HG03460 (cell line): ENCODE data around the gene TADA3.
"Not testable (repeated sequence)": the region's sequence is repeated elsewhere in the genome, so short reads cannot be mapped to it uniquely, and the experiment has no call there.

ENCODE experiments used
- ATAC-seq: cut with Tn5 transposase; IDR thresholded peaks from one replicate; pipeline ENCODE4 v1.9.1; 2021; ENCODE audit not compliant: unreplicated experiment

Gene TADA3

DNA sequence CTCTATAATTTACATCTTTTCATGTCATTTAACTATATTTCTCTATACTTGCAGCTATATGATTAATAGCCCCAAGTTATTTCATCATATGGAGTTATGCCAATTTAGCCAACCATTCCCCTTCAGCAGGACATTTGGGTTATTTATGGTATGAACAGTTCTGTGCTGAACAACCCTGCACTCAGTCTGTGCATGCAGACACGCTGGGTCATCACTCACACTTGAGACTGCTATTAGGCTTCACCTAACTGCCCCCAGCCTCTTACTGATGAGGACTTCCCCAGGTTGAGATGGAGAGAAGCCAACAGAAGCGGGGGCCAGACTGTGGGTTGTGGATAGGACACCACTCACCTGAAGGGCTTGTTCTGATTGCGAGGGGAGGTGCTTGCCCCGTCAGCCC lies 7.3 kb downstream of the TADA3 start:
- no peak for ATAC-seq

DNA sequence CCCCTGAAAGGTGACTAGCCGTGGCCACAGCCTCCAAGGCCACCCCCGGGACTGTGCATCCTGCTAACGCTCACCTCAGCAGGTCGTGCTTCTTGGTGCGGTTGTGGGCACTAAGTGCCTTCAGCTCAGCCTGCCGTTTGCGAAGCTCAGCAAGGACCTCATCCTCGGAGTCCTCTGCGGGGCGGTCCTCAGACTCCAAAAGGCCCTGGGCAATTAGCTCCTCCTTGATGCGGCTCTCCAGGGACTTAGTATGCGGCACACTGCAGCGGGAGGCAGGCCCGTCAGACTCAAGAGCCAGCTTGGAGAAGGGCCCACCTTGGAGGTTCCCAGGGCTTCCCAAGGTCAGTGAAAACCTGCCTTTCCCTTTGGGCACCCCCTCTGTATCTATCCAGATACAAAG lies 8.3 kb downstream of the TADA3 start:
- no peak for ATAC-seq

DNA sequence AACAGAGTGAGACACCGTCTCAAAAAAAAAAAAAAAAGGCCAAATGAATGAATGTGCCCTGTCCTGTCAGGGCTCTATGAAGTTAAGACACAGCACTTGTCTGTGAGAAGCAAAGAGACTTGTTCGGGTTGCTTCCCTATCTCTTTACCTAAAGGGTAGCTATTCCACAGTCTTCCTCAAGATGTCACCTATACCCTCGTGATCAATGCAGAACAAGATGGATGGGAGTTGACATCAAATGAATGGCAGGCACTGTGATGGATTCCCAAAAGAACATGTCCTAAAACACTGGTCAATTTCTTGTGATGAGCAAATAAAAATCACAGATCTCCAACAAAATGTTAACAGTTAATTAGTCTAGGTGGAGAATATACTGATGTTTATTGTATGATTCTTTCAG lies 9.5 kb downstream of the TADA3 start:
- no peak for ATAC-seq

DNA sequence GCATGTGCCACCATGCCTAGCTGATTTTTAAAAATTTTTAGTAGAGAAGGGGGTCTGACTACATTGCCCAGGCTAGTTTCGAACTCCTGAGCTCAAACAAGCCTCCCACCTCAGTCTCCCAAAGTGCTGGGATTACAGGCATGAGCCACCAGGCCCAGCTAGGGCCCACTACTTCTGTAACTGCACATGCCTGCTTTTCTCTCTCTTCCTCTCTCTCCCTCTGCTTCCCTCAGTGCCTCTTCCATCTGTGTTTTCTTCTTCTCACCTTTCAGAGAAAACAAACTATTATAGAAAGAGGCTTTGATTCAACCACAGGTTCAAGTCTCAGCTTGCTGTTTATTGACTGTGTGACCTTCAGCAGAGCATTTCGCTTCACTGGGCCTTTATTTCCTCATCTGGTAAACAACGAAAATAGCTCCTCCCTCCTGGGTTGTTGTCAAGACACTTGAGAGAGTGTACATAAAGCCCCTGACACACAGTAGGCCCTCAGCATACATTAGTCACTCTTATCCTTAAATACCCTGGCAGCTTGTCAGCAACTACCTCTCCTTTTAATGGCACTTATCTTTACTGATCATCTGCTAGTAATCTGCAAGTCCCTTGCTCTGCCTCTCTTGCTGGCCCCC lies 10.2 kb downstream of the TADA3 start:
- no peak for ATAC-seq

DNA sequence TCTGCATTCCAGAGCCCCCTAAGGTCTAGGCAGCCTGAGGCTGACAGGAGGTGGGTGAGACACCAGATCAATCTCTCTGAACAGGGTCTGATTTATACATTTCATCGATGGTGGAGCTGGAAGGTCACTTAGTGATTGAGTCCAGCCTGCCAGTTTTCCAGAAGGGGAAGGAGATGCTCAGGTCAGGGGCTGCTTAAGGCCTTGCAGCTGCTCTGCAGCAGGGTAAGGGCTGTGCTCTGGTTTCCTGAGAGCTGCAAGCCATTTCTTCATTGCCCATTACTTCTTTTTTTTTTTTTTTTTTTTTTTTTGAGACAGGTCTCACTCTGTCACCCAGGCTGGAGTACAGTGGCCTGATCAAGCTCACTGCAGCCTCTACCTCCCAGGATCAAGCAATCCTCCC lies 10.7 kb downstream of the TADA3 start:
- ATAC-seq, result no peak

DNA sequence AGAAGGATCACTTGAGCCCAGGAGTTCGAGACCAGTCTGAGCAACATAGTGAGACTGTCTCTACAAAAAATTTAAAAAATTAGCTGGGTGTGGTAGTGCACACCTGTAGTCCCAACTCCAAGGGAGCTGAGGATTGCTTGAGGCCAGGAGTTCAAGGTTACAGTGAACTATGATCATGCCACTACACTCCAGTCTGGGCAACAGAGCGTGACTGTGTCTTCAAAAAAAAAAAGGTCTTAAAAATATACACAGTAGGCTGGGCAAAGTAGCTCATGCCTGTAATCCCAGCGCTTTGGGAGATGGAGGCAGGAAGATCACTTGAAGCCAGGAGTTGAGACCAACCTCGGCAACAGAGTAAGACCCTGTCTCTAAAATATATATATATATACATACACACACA lies 11.4 kb downstream of the TADA3 start:
- ATAC-seq, result no peak

DNA sequence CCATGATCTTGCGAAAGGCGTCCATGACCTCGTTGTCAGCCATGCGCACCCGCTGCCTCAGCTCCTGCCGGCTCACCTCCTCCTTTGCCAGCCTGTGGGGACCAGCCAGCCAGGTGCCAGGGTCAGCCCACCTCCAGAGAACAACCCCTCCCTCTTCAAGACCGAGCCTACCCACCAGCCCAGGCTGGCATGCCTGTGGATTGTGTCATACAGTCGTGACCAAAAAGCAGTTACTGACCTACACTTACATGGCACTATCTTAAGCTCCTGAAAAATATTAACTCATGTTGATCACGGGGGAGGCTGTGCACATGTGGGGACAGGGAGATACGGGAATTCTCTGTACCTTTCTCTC lies 11.8 kb downstream of the TADA3 start:
- no peak for ATAC-seq

DNA sequence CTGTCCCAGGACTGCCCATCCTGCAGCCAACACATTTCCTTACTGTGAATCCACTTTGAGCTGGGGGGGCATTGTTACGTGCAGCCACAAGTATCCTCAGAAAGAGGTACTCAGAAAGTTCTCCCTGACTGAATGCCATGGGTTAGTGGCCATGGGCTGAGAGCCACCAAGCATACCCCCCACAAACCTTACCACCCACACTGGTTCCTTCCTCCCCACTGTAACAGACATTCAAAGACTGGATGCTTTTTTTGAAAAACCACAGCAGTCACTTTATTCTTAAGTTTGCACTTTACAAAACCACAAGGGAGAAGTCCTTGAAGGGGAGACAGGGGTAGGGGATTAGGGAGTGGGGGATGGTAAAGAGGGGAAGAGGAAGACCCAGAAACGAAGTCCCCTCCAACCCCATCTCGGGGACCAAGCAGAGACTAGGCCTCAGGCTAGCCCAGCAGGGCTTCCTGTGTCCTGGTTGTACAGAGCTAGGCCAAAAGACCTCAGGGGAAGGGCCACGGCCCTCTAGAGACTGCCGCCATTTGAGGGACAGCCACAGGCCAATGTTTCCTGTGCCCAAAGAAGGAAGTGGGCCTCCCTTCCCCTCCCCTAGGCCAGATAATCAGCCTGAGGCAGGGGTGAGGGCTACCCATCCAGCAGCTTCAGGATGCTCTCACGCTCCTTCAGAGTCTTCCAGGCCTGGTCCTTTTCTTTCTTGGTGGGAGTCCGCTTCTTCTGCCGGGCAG lies 12.4 kb downstream of the TADA3 start:
- ATAC-seq, result peak; percentile 72

DNA sequence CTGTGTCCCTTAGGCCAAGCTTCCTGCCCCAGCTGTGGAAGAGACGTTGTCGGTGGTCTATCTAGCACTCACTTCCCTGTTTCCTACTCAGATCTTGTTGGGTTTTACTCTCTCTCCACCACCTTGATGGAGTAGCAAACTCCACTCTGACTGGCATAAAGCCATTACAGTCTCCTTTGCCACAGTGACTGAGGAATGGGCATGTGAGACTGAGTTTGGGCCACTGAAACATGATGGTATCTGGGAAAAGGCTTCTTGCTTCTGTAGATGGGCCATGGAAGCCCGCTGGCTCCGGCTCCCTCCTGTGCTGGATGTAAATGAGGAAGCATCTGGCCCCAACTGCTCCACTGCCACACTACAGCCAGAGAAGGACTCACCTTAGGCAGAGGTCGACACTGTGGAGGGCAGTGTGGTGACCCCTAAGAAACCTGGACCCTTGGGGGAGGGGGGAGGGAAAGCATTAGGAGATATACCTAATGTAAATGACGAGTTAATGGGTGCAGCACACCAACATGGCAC lies 13.1 kb downstream of the TADA3 start:
- ATAC-seq, result no peak

DNA sequence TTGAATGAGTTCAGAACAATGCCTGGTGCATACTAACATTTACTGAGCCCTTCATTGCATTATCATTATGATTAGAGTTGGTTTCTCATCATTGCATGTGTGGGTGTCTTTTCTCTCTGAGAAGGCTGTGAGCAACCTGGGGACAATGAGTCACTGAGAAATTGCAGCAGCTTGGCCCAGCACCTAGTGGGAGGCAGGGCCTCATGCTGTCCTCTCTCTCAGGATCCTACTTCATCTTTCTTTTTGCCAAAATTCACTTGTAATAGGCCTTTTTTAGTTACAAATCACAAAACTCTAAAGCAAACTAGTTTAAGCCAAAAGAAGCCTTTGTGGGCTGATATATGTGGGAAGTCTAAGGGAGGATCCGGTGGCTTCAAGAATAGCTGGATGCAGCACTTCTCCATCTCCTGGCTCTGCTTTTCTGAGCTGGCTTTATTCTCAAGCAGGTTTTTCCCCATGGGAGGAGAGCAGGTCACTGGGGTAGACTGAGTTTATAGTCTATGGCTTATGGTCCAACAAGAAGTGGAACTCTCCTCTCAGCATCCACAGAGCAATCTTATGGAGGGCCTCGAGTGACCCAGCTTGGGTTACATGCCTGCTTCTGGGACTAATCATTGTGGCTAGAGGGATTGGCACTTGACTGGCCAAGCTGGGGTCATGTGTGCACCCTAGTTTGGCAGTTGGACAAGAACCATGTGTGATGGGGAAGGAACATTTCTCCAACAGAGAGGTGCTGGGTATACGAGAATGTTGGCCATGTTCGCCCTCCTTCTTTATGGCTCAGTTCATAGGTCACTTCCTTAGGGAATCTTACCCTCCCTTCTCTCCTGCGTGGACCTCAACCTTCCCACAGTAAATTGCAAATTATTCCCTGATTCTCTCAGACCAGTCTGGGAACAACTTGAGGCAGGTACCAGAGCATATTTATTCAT lies 13.9 kb downstream of the TADA3 start:
- ATAC-seq, result no peak

DNA sequence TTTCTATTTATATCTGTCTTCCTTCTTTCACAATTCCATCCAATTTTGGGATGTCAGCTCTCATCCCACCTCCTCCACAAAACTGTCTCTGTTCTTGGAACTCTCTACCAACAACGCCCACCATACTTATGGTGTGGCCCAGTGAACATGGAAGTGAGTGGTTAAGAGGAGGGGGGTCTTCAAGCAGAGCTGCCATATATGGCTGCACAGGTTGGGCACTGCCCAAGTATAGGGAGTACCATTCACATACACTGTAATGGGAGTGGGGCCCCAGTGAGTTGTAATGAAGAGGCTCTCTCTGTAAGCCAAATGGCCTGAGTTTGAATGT lies 14.6 kb downstream of the TADA3 start:
- no peak for ATAC-seq

DNA sequence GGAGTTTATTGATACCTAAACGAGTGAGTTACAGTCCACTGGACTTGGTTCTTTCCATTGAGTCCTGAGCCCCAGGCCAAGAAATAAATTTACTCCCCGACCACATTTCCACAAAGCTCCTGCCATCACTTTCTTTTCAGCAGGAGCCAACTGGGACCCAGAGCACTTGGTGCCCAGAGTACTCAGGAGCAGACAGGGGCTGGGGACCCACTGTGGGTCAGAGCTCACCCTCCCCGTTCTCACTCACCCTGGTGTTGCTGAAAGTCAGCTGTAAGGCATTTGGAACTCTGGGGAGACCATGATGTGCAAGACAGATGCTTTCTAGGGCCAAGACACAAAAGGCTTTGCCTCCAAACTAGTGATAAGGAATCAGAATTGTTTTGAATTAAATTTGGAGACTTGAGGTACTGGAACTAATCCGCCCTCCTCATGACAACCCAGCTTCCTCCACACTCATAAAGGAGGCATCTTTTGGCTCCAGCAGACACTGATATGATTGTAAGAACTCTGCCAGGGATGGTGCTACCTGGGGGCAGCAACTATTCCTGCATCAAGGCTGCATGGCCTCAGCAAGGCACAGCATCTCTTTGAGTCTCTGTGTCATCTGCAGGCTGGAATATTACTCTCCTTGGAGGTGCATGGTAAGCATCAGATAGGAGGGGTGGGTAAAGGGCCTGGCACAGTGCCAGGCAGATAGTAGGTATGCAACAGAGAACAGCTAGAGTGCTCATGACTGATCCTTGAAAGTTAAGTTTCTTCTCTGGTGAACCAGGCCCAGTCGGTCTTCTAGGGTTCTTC lies 15.2 kb downstream of the TADA3 start:
- no peak for ATAC-seq

DNA sequence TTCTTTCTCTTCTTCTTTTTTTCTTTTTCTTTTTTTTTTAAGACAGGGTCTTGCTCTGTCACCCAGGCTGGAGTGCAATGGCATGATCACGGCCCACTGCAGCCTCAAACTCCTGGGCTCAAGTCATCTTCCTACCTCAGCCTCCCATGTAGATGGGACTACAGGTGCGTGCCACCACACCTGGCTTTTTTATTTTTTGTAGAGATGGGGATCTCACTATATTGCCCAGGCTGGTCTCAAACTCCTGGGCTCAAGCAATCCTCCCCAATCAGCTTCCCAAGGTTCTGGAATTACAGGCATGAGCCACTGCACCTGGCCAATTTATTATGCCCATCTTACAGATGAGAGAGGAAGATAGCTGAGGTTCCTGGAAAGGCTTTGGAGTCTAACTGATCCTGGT lies 21.3 kb downstream of the TADA3 start:
- ATAC-seq, result not testable (repeated sequence)

DNA sequence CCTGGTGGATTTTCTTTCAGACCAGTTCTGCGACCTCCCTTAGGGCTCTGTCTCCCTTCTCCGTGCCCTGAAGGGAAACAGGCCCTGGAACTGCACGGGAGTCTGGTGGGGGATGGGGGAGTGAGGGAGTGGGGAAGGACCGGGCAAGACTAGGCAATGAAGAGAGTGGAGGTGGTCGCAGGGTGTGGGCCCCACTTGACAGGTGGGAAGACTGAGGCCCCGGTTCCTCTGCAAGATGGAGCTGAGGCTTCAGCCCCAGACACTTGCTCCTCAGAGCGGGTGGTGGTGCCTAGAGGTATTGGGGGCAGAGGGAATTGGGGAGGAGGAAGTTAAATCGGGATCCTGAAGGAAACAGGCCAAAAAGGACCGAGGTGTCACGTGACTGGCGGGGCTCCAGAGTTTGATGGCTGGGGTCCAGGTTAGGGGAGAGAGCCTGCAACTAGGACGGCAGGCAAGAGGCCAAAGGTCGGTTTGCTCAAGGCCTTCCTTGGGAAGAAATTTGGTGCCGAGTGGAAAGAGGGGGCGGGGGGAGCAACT lies 21.9 kb downstream of the TADA3 start:
- no peak for ATAC-seq

DNA sequence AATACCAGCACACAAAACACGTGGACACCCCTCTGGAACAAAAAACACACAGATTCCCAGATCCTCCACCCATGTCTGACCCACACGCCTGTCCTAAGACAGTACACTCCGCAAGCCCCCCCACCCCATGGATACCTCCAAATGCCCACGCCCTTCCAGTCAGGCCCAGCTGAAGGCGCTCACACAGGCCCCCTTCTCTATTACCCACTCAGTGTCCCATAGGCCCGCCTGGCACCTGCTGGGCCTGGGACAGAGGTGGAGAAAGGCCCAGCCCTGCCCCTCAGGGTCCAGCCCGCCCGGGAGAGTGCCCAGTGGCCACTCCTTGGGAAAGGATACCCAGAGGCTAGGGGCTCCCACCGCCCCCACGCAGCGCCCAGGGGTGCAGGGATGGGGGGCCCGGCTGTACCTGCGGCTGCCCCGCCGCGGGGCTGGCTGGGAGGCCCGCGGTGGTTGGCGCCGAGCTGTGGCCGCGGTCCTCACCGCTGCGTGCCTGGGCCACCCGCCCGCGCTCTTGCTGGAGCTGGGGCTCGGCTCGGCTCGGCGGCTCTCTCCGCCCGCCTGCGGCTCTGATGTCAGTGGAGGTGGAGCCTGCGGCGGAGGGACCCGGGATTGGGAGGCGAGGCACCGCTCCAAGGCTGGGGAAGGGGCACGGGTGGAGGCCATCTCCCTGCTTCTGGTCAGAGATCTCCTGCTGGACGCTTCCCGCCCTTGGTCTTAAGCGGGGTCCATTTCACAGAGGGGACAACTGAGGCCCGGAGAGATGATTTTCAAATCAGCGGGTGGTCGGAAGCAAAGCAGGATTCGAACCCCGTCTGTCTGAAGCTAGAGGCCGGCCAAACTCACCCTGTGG lies 22.6 kb downstream of the TADA3 start, which contains the start of gene CAMK1:
Gene CAMK1 (minus strand): TSS at position 522 of the 850 bp plus-strand sequence. CDS start 2,198 bp downstream, outside the sequence.
- ATAC-seq, result no peak

DNA sequence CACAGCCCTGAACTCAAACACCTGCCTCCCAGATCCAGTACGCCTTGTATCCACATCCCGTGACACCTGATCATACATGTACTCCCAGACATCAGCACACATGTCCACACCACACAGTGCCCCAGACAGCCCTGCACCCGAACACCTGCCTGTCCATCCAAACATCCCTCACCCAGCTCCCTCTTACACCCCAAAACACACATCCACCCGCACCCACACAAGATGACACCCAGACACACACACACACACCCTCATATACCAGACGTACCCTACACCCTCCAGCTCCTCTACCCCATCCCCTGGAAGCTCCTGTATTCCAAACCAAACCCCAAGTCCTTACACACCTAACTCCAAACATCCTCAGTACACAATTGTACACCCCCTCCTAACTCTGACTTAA lies 23.3 kb downstream of the TADA3 start:
- no peak for ATAC-seq

DNA sequence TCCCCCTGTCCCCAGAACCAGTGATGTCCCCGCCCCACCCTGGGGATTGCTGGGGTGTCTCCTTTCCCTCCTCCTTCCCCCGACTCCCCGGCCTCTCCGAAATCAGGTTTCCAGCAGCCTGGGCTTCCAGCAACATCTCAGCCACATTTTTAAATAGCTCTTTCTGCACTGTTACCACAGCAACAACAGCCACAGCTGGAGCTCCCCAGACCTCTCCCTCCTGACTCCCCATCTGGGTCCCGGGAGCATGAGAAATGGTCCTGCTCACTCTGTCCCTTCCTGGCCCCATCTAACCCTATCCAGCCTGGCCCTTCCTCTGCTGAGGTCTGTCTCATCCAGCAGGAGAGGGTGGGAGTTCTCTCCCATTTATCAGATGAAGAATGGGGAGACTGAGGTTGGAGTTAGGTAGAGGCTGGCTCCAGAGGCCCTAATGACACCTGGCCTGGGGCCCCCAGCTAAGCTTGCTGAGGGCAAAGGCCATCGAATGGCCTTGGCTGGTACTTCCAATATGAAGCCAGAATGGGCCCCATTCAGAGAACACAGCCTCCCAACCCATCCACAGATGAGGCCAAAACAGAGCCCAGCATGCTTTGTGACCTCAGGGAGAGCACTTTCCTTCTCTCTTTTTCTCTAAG lies 24.0 kb downstream of the TADA3 start:
- ATAC-seq, result no peak

DNA sequence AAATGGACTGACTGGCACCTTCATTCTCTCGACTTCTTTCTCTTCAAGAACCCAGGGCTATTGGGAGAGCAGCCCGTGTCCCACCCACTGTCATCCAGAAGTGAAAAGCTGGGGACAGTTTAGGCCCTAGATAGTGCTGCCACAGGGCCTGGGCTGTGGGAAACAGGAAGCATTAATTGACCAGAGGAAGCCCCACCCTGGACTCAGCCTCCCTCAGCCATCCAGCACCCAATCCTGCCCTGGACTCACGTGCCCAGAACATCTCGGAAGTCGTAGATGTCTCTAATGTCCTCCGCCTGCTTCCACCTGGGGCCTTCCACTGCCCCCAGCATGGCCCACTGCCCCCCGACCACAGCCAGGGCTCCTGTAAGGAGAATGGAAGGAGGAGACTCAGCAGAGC lies 24.9 kb downstream of the TADA3 start:
- no peak for ATAC-seq

DNA sequence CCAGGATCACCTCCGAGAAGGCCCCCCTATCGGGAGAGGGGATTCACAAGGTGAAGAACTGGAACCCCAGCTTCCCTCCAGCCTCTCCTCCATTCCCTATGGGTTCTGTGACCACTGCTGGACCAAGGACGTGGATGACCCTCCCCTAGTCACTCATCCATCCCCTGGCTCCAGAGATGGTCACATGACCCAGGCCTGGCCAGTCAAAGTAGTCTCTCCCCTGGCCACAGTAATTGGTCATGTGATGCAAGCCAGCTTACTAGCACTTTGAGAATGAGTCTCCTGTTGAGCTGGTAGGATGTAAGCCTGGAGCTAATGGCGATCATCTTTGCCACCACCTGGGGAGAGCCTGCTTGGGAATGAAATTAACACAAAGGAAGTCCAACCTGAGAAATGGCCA lies 26.4 kb downstream of the TADA3 start:
- ATAC-seq, result no peak
